SU-DHL-6 (cell line): Measurements from ENCODE around the gene KRTAP5-8.

Experiments
- EZH2phosphoT487 ChIP-seq: fragments of 200-600 bp; sonication (generic), shearing (Covaris generic); conservative IDR thresholded peaks from 2 replicates; pipeline ENCODE4 v1.6.1; 2018; ENCODE audit warnings: mild to moderate bottlenecking, antibody characterized with exemption, low read length, moderate library complexity, mixed read lengths
- TF ChIP-seq, protein P1 (sequence below): fragments of 200-600 bp; sonication (generic); IDR thresholded peaks from one replicate; pipeline ENCODE4 v1.5.1; 2017; ENCODE audit warnings: antibody characterized with exemption, mild to moderate bottlenecking, low read length, moderate library complexity; ENCODE audit not compliant: insufficient read depth, poor library complexity, severe bottlenecking

- TF ChIP-seq, protein P1, sequence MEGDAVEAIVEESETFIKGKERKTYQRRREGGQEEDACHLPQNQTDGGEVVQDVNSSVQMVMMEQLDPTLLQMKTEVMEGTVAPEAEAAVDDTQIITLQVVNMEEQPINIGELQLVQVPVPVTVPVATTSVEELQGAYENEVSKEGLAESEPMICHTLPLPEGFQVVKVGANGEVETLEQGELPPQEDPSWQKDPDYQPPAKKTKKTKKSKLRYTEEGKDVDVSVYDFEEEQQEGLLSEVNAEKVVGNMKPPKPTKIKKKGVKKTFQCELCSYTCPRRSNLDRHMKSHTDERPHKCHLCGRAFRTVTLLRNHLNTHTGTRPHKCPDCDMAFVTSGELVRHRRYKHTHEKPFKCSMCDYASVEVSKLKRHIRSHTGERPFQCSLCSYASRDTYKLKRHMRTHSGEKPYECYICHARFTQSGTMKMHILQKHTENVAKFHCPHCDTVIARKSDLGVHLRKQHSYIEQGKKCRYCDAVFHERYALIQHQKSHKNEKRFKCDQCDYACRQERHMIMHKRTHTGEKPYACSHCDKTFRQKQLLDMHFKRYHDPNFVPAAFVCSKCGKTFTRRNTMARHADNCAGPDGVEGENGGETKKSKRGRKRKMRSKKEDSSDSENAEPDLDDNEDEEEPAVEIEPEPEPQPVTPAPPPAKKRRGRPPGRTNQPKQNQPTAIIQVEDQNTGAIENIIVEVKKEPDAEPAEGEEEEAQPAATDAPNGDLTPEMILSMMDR = no peak
- TF ChIP-seq EZH2phosphoT487 = no peak
Observed at GRCh38 chr11:71530602-71531001, 7.2 kb upstream of the KRTAP5-8 start.
